Iris pigment epithelial cell (primary cell): ENCODE results near the gene STX10.

Source experiments
- DNase-seq: peaks from one replicate; pipeline ENCODE4 v3.0.0-alpha.2; 2011; ENCODE audit warnings: low read depth

The STX10 gene

GRCh38 chr19:13100031-13100588 is 50.1 kb downstream of the STX10 start:
- DNase-seq = no peak

GRCh38 chr19:13099073-13099999 is 50.8 kb downstream of the STX10 start:
- peak; percentile 74 for DNase-seq

- peak; percentile 76 for DNase-seq
These were observed 51.7 kb downstream of the STX10 start for GRCh38 chr19:13098277-13099072.

- no peak for DNase-seq
These were observed 52.5 kb downstream of the STX10 start for GRCh38 chr19:13097463-13098258.

- no peak for DNase-seq
These were observed 53.1 kb downstream of the STX10 start for GRCh38 chr19:13097033-13097462.

DNA sequence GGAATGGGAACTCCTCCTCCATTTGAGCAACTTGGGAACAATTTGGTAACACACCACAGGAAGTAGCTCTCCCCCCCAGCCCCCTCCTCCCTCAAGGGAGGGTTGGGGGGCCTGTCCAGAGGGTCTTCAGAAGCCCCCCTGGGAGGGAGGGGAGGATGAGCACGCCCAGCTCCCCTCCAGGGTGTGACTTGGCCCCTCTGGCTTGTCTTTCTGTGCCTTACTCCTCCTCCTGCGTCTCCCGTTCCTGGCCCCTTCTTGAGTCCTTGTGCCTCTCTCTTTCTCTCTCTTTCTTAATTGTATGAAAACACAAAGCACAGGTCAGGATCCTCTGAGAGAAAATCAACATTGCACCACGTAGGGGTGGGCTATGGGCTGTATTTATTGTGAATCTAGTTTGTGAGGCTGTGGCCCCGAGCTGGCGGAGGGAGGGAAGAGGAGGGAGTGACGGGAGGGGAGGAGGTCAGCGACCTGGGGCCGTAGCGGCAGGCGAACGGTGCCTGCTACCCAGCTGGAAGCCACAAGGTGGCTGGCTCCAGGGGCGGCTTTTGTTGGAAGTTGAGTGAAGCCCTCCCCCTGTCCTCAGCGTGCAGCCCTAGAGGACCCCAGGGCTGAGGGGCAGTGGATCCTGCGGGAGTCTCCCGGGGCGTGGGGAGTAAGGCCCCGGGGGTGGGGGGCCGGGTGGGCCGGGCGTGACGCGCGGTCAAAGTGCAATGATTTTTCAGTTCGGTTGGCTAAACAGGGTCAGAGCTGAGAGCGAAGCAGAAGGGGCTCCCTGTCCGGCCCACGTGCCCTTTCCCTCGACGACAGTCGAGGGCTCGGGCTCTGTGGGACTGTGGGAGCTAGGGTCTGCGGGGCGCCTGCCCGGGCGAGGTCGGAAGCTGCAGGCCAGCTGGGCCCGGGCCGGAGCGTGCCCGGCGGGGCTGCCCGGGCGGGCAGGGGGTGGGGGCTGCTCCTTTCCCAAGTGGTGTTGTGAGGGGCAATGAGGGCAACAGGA is 53.9 kb downstream of the STX10 start:
- DNase-seq = no peak

DNA sequence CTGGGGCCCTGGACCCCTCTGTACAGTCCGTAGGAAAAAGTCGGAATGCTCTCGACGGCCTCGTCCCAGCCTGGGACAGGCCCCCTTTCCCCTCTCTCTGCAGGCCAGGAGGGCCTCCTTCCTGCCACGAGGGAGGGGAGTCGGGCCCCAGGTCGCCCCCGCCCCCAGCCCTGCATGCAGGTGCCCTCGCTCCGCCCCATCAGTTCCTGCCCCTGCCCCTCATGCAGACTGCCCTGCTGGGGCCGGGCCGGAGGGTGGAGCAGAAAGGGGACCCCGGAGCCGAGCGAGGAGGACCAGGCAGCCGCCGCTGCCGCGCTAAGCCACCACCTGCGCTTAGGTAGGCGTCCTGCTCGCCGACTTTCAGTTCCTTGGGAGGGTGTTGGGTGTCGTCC is 54.8 kb downstream of the STX10 start:
- DNase-seq = no peak

- DNase-seq = no peak
These were observed 55.3 kb downstream of the STX10 start for GRCh38 chr19:13094771-13095392.

DNA sequence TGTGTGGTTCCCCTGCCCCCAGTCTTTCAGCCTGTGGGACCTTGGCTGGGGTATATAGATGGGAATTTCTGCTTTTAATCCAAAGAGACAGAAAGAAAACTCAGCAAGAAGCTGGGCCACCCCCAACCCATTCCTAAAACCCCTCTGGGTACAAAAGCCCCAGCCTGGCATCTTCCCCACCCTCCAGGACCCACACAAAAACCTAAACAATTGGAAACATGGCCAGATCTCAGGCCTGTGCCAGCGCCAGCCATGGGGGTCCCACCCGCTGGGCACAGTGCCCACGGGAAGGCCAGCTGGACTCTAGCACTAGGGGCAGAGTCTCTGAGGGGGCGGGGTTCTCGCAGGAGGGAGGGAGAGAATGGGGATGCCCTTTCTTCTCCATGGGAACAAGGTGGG is 56.1 kb downstream of the STX10 start:
- no peak for DNase-seq
